DMS114 treated with DMSO at 0.1 percent for 48 hours (cell line): ENCODE measurements around the gene MMP2.
A peak's percentile ranks its signal among the peaks of the same experiment; 100 is the strongest.

ENCODE experiments used
- DNase-seq: peaks from one replicate; lab custom pipeline; 2025; ENCODE audit not compliant: unreplicated experiment; lab: John Stamatoyannopoulos, UW

MMP2 gene

GRCh38 chr16:55492756-55493380, 13.9 kb downstream of the MMP2 start:
- DNase-seq, result no peak

GRCh38 chr16:55494994-55495421, 16.0 kb downstream of the MMP2 start:
- DNase-seq, result peak; percentile 17

GRCh38 chr16:55495616-55496289, 16.8 kb downstream of the MMP2 start:
- DNase-seq, result no peak

GRCh38 chr16:55496509-55497145, 17.6 kb downstream of the MMP2 start:
- DNase-seq, result no peak

- DNase-seq, result no peak
These were observed 18.6 kb downstream of the MMP2 start for GRCh38 chr16:55497558-55497957.

GRCh38 chr16:55498101-55498500, 19.1 kb downstream of the MMP2 start:
- no peak for DNase-seq

- DNase-seq, result no peak
These were observed 20.3 kb downstream of the MMP2 start for GRCh38 chr16:55499281-55499680.

GRCh38 chr16:55499951-55500529, 21.0 kb downstream of the MMP2 start:
- DNase-seq, result no peak

- no peak for DNase-seq
These were observed 21.6 kb downstream of the MMP2 start for GRCh38 chr16:55500530-55501011.

GRCh38 chr16:55501549-55502322, 22.7 kb downstream of the MMP2 start:
- DNase-seq, result no peak

GRCh38 chr16:55502801-55503366, 23.9 kb downstream of the MMP2 start:
- no peak for DNase-seq

- DNase-seq, result no peak
These were observed 24.9 kb downstream of the MMP2 start for GRCh38 chr16:55503726-55504550.

- no peak for DNase-seq
These were observed 26.5 kb downstream of the MMP2 start for GRCh38 chr16:55505333-55506015.

GRCh38 chr16:55506083-55506482, 27.1 kb downstream of the MMP2 start:
- DNase-seq, result no peak

GRCh38 chr16:55506708-55507107, 27.7 kb downstream of the MMP2 start:
- DNase-seq, result no peak

GRCh38 chr16:55508271-55508921, 29.4 kb downstream of the MMP2 start:
- no peak for DNase-seq

GRCh38 chr16:55508941-55509931, 30.2 kb downstream of the MMP2 start, which contains the start of gene LPCAT2:
TSS of gene LPCAT2 (plus strand) at chr16:55509072. CDS start at chr16:55509182, 110 bp downstream.
- peak; percentile 83 for DNase-seq
